ENCODE data around the gene SLC26A8.
"Not testable (repeated sequence)": the region's sequence is repeated elsewhere in the genome, so short reads cannot be mapped to it uniquely, and the experiment has no call there.

SLC26A8 gene

GRCh38 chr6:35993150-35993549 is 31.3 kb downstream of the SLC26A8 start:
- DNase-seq (ENCODE audit: low read depth), result no peak

GRCh38 chr6:35988047-35988446 is 36.4 kb downstream of the SLC26A8 start:
- not testable (repeated sequence) for DNase-seq (ENCODE audit: low read depth)

- DNase-seq (ENCODE audit: low read depth), result no peak
Measured at GRCh38 chr6:35984701-35985100, 39.7 kb downstream of the SLC26A8 start.

- no peak for DNase-seq (ENCODE audit: low read depth)
Measured at GRCh38 chr6:35980991-35981645, 43.3 kb downstream of the SLC26A8 start.

- not testable (repeated sequence) for DNase-seq (ENCODE audit: low read depth)
Measured at GRCh38 chr6:35980126-35980525, 44.3 kb downstream of the SLC26A8 start.

GRCh38 chr6:35977308-35977707 is 47.1 kb downstream of the SLC26A8 start:
- DNase-seq (ENCODE audit: low read depth), result no peak

GRCh38 chr6:35973670-35974222 is 50.7 kb downstream of the SLC26A8 start:
- DNase-seq (ENCODE audit: low read depth), result no peak

GRCh38 chr6:35972471-35973367 is 51.7 kb downstream of the SLC26A8 start:
- DNase-seq (ENCODE audit: low read depth), result no peak

GRCh38 chr6:35970181-35970580 is 54.3 kb downstream of the SLC26A8 start:
- peak; percentile 45 for DNase-seq (ENCODE audit: low read depth)

- DNase-seq (ENCODE audit: low read depth), result no peak
Measured at GRCh38 chr6:35969646-35970045, 54.8 kb downstream of the SLC26A8 start.

GRCh38 chr6:35968821-35969220 is 55.6 kb downstream of the SLC26A8 start:
- DNase-seq (ENCODE audit: low read depth), result no peak

- DNase-seq (ENCODE audit: low read depth), result no peak
Measured at GRCh38 chr6:35967076-35967774, 57.2 kb downstream of the SLC26A8 start.

GRCh38 chr6:35962779-35963560 is 61.5 kb downstream of the SLC26A8 start:
- DNase-seq (ENCODE audit: low read depth), result no peak

- DNase-seq (ENCODE audit: low read depth), result no peak
Measured at GRCh38 chr6:35960187-35960586, 64.3 kb downstream of the SLC26A8 start.

- DNase-seq (ENCODE audit: low read depth), result no peak
Measured at GRCh38 chr6:35955970-35956369, 68.5 kb downstream of the SLC26A8 start.

GRCh38 chr6:35955521-35955920 is 68.9 kb downstream of the SLC26A8 start:
- DNase-seq (ENCODE audit: low read depth), result no peak

- no peak for DNase-seq (ENCODE audit: low read depth)
Measured at GRCh38 chr6:35955071-35955470, 69.4 kb downstream of the SLC26A8 start.

GRCh38 chr6:35954333-35954732 is 70.1 kb downstream of the SLC26A8 start:
- DNase-seq (ENCODE audit: low read depth), result no peak

GRCh38 chr6:35948725-35949124 is 75.7 kb downstream of the SLC26A8 start:
- no peak for DNase-seq (ENCODE audit: low read depth)

- DNase-seq (ENCODE audit: low read depth), result no peak
Measured at GRCh38 chr6:35945650-35946025, 78.8 kb downstream of the SLC26A8 start.

- DNase-seq (ENCODE audit: low read depth), result no peak
Measured at GRCh38 chr6:35943390-35943789, 81.1 kb downstream of the SLC26A8 start.

- DNase-seq (ENCODE audit: low read depth), result no peak
Measured at GRCh38 chr6:35942355-35942754, 82.1 kb downstream of the SLC26A8 start.

Data from HS-5 (cell line).